Right atrium auricular region (tissue), 2 donors: Measurements from ENCODE around the gene NCLN. TPM values are rescaled to one million over a fixed set of nuclear protein-coding genes. Genes with fewer than 3 reads are reported as not detected.
A peak's percentile ranks its signal among the peaks of the same experiment; 100 is the strongest.
"Not testable (repeated sequence)": the region's sequence is repeated elsewhere in the genome, so short reads cannot be mapped to it uniquely, and the experiment has no call there.

Experiments
- DNase-seq: peaks from one replicate; pipeline ENCODE4 v3.0.0-alpha.2; 2019; ENCODE audit warnings: low spot score
- H3K27ac ChIP-seq, 2 donors: fragments of 200-600 bp; sonication (generic); 1 replicate in 1 of 2; 2 replicates in 1 of 2; pipeline ENCODE4 v1.5.1; 2016 to 2019
- H3K27me3 ChIP-seq, 2 donors: fragments of 200-600 bp; sonication (generic); one replicate each; pipeline versions ENCODE4 v1.5.1 to v1.6.0; 2017 to 2019
- H3K36me3 ChIP-seq: fragments of 200-600 bp; sonication (generic); one replicate; pipeline ENCODE4 v1.5.1; 2016
- H3K4me1 ChIP-seq, 2 donors: fragments of 200-600 bp; sonication (generic); one replicate each; pipeline versions ENCODE4 v1.5.1 to v1.6.0; 2017 to 2019
- H3K4me3 ChIP-seq, 2 donors: fragments of 200-600 bp; sonication (generic); 1 replicate in 1 of 2; 2 replicates in 1 of 2; pipeline ENCODE4 v1.5.1; 2017 to 2019; ENCODE audit warnings: mild to moderate bottlenecking in 1 of 2, moderate library complexity in 1 of 2
- H3K9me3 ChIP-seq, 2 donors: fragments of 200-600 bp; sonication (generic); one replicate each; pipeline ENCODE4 v1.5.1; 2019
- total RNA-seq, 2 donors: library from RNA; depleted of rRNA; stranded (reverse); fragments of >200 nt; gene quantifications; one replicate each; pipeline ENCODE4 v1.1.0, GENCODE V29; 2016
- TF ChIP-seq, protein P1 (sequence below), 2 donors: fragments of 200-600 bp; sonication (generic); IDR thresholded peaks; one replicate each; pipeline ENCODE4 v1.5.1; 2019; ENCODE audit warnings: antibody characterized with exemption in 2 of 2

Gene NCLN
- total RNA-seq, 2 donors from 2014 or later: 23.3 to 24.9 TPM

GRCh38 chr19:3220576-3220975 is 34.8 kb downstream of the NCLN start:
- DNase-seq: no peak
- no peaks in the 10 kb centered on the region for H3K9me3 ChIP-seq
- H3K36me3 ChIP-seq: no peaks in the 10 kb centered on the region
- H3K4me3 ChIP-seq: no peak overlapping the region
- H3K27me3 ChIP-seq: peaks cover 3 to 8% of the 10 kb centered on the region in 2 donors
- H3K27ac ChIP-seq: no peak overlapping the region
- TF ChIP-seq, protein P1, sequence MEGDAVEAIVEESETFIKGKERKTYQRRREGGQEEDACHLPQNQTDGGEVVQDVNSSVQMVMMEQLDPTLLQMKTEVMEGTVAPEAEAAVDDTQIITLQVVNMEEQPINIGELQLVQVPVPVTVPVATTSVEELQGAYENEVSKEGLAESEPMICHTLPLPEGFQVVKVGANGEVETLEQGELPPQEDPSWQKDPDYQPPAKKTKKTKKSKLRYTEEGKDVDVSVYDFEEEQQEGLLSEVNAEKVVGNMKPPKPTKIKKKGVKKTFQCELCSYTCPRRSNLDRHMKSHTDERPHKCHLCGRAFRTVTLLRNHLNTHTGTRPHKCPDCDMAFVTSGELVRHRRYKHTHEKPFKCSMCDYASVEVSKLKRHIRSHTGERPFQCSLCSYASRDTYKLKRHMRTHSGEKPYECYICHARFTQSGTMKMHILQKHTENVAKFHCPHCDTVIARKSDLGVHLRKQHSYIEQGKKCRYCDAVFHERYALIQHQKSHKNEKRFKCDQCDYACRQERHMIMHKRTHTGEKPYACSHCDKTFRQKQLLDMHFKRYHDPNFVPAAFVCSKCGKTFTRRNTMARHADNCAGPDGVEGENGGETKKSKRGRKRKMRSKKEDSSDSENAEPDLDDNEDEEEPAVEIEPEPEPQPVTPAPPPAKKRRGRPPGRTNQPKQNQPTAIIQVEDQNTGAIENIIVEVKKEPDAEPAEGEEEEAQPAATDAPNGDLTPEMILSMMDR (IDR thresholded peaks at IDR 0.05): no peak
- H3K4me1 ChIP-seq: peaks cover 0 to 8% of the 10 kb centered on the region in 2 donors

- DNase-seq, H3K27ac ChIP-seq, H3K36me3 ChIP-seq, H3K4me3 ChIP-seq, H3K9me3 ChIP-seq, H3K27me3 ChIP-seq, H3K4me1 ChIP-seq: not testable (repeated sequence)
These were observed 35.8 kb downstream of the NCLN start for GRCh38 chr19:3221576-3221975.

DNA sequence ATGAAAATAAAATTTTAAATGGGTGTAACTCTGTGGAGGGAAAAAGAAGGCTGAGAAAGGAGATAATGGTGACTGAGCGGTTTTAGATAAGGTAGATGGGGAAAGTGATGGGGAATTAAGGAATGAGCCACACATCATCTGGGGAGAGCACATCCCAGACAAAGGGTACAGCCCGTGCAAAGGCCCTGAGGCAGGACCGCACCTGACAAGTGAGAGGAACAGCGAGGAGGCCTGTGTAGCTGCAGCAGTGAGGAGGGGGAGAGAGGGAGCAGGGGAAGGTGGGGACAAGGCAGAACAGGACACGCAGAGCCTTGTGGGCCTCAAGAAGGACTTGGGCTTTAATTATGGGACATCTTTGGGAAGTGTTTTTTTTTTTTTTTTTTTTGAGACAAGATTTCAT is 37.0 kb downstream of the NCLN start:
- H3K4me1 ChIP-seq: peaks cover 0 to 8% of the 10 kb centered on the region in 2 donors
- no peak overlapping the region for H3K4me3 ChIP-seq
- H3K27me3 ChIP-seq: peaks cover 6 to 10% of the 10 kb centered on the region in 2 donors
- no peaks in the 10 kb centered on the region for H3K36me3 ChIP-seq
- TF ChIP-seq, protein P1 (IDR thresholded peaks at IDR 0.05): no peak
- H3K27ac ChIP-seq: no peak overlapping the region
- no peak for DNase-seq
- no peaks in the 10 kb centered on the region for H3K9me3 ChIP-seq

DNA sequence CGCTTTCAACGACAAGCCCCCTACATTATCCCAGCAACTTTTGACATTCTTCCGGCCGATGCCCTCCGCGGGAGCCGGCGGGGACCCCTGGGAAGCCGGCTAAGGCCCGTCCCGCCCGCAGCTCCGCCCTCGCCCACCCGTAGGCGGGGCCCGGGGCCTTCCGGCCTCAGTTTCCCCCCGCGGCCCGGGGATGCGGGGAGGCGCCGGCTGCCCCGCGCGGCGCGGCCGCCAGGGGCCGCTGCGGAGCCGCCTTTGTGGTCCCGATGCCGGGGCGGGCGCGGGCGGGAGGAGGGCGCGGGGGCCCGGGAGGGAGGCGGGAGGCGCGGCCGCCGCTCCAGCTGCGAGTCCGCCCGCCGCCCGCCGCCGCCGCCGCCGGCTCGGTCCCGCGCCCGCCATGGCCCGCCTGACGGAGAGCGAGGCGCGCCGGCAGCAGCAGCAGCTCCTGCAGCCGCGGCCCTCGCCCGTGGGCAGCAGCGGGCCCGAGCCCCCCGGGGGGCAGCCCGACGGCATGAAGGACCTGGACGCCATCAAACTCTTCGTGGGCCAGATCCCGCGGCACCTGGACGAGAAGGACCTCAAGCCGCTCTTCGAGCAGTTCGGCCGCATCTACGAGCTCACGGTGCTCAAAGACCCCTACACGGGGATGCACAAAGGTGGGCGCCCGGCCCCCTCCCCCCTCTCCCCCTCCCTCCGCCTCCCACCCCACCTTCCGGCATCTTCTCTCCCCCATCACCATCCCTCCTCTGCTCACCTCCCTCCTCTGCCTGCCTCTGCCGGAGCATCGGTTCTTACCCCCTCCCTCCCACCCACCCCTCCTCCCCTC is 38.8 kb downstream of the NCLN start, which contains the start of gene CELF5:
TSS of gene CELF5 (plus strand) at position 316 of the 823 bp plus-strand sequence. CDS start at position 395, 79 bp downstream.
- Histone ChIP-seq H3K27ac (no peak within 1 kb of the TSS), H3K4me1 (peaks cover 0 to 10% of the 10 kb centered on the region in 2 donors), H3K9me3 (no peaks in the 10 kb centered on the region), H3K4me3 (peak within 1 kb of the TSS in 1 of 2 donors; percentile 34), H3K27me3 (peaks cover 6 to 10% of the 10 kb centered on the region in 2 donors), H3K36me3 (no peaks in the 10 kb centered on the region)
- DNase-seq: no peak
- TF ChIP-seq, protein P1 (IDR thresholded peaks at IDR 0.05): peak; percentile 64 to 83

DNA sequence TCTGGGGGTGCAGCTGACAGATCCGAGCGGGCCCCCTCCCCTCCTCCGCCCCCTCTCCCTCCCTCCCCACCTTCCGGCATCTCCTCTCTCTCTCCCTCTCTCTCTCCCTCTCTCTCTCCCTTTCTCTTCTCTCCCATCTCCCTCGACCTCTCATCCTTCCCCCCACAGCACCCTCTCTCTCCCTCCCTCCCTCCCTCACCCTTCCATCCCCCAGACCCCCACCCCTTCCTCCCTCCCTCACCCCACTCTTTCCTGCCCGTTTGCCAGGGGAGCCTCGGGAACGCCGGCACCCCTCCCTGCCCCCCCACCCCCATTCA is 39.4 kb downstream of the NCLN start:
- DNase-seq: no peak
- Histone ChIP-seq H3K36me3 (no peaks in the 10 kb centered on the region), H3K9me3 (no peaks in the 10 kb centered on the region), H3K4me1 (peaks cover 0 to 10% of the 10 kb centered on the region in 2 donors), H3K27me3 (peaks cover 6 to 10% of the 10 kb centered on the region in 2 donors), H3K27ac (no peak overlapping the region), H3K4me3 (no peak overlapping the region)
- TF ChIP-seq, protein P1 (IDR thresholded peaks at IDR 0.05): no peak

DNA sequence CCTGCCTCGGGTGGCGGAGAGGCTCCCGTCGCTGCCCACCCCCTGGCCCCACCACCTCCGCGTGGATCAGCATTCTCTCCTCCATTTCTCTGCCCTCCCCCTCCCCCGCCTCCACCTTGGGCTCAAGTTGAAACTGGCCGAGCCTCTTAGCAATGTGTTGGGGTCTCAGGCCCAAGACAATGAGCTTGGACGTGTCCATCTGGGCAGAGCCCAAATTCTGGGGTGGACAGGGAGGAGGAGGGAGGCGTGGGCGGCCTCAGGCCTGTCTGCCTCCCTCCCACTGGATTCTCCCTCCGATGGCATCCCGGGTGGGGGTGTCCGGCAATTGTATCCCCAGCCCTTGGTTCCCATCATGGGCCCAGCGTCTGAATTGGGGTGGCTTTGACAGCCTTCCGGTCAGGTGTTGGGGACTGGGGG is 40.0 kb downstream of the NCLN start:
- peaks cover 6 to 10% of the 10 kb centered on the region in 2 donors for H3K27me3 ChIP-seq
- TF ChIP-seq, protein P1 (IDR thresholded peaks at IDR 0.05): no peak
- no peaks in the 10 kb centered on the region for H3K9me3 ChIP-seq
- H3K4me1 ChIP-seq: peaks cover 0 to 10% of the 10 kb centered on the region in 2 donors
- no peak overlapping the region for H3K4me3 ChIP-seq
- H3K36me3 ChIP-seq: no peaks in the 10 kb centered on the region
- no peak overlapping the region for H3K27ac ChIP-seq
- DNase-seq: no peak
